Adrenal gland (tissue), 5 donors: ENCODE measurements around the gene DNAH9.

Experiments used
- POLR2A ChIP-seq, 2 donors: fragments of 450-650 bp; IDR thresholded peaks; one replicate each; pipeline ENCODE4 v1.6.1; 2017; ENCODE audit warnings: antibody characterized with exemption in 2 of 2, mild to moderate bottlenecking in 2 of 2, moderate library complexity in 1 of 2
- TF ChIP-seq, protein P1 (sequence below), 6 experiments: fragments of 450-650 bp in 4 of 6; fragments of 200-600 bp in 2 of 6; sonication (generic) in 1 of 6; IDR thresholded peaks; 1 replicate in 5 of 6; 2 replicates in 1 of 6; pipeline versions ENCODE4 v1.5.1 to v1.8.0; 2016 to 2021; ENCODE audit warnings: antibody characterized with exemption in 6 of 6, mild to moderate bottlenecking in 2 of 6, moderate library complexity in 1 of 6
- donor health status: DM: no; HTN: no; CAD: no.

DNA sequence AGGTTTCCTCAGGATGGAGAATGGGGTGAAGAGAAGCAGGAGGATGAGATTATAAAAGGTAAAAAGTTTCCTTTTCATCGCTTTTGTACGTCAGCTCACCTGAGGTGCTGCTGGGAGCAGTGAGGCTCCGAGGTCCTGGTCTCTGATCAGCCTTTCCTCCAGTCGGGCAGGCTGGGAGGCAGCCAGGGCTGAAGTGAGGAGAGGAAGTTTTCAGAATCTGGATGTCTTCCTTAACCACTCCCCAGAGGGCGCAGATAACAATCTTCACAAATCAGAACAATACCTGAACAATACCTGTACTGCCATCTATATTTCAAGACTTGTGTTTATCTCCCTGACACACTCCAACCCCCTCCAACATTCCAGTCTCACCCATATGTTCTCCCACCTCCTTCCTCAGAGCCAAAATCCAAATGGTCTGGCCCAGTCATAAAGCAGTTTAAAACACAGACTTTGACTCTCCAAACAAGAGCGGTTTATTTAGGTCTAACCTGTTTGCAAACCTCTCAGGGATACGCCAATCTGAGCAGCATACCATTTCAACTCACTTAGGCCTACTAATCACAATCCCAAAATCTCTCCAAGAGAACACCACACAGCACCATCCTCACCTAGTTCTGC is 392.2 kb downstream of the DNAH9 start:
- TF ChIP-seq, protein P1, sequence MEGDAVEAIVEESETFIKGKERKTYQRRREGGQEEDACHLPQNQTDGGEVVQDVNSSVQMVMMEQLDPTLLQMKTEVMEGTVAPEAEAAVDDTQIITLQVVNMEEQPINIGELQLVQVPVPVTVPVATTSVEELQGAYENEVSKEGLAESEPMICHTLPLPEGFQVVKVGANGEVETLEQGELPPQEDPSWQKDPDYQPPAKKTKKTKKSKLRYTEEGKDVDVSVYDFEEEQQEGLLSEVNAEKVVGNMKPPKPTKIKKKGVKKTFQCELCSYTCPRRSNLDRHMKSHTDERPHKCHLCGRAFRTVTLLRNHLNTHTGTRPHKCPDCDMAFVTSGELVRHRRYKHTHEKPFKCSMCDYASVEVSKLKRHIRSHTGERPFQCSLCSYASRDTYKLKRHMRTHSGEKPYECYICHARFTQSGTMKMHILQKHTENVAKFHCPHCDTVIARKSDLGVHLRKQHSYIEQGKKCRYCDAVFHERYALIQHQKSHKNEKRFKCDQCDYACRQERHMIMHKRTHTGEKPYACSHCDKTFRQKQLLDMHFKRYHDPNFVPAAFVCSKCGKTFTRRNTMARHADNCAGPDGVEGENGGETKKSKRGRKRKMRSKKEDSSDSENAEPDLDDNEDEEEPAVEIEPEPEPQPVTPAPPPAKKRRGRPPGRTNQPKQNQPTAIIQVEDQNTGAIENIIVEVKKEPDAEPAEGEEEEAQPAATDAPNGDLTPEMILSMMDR (IDR thresholded peaks at IDR 0.05): no peak
- no peak for TF ChIP-seq POLR2A (IDR thresholded peaks at IDR 0.05)
